Renal cortical epithelial cell (primary cell): Measurements from ENCODE around the gene BPIFB2. TPM values are rescaled to one million over a fixed set of nuclear protein-coding genes. Genes with fewer than 3 reads are reported as not detected.

Source experiments
- DNase-seq: peaks from one replicate; pipeline ENCODE4 v3.0.0-alpha.2; 2011; ENCODE audit warnings: low read depth
- total RNA-seq: library from RNA; depleted of rRNA; stranded (reverse); fragments of >200 nt; gene quantifications from 2 replicates; pipeline ENCODE4 v1.2.3, GENCODE V29; 2014

Gene BPIFB2
- total RNA-seq, 1 donor from 2014 or later = not detected

DNA sequence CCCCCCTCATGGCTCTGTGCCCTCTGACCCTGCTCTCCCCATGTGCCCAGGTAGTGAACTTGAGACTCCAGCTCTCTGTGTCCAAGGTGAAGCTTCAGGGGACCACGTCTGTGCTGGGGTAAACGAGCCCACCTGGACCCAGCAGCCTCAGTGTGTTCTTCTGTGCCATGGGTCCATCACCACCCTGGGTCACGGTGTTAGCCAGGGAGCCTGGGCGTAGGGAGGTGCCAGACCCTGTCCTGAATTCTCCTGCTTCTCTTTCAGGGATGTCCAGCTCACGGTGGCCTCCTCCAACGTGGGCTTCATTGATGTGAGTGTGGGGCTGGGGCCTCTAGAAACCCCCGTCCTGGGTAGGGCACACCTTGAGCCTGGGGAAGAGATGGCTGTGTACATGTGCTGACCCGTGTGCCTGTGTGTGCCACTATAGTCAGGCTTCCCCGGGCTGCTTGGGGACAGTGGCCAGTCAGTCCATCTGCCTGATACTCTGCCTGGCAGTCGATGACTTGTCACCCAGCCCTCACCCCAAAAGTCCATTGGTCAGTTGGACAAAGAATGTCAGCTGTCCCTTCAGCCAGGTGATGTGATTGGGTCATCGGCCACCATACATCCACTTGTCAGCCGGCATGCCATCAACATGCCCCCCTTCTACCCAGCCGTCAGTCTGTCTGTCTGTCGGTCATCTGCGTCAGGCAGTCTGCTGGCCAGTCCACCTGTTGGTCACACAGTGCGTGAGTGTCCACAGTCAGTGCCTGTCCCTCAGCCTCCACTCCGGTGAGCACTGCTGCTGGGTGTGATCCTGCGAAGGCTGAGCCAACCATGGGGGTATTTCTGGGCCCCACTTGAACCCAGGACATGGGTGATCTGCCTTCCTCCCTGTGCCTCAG, 13.0 kb downstream of the BPIFB2 start:
- DNase-seq = no peak

DNA sequence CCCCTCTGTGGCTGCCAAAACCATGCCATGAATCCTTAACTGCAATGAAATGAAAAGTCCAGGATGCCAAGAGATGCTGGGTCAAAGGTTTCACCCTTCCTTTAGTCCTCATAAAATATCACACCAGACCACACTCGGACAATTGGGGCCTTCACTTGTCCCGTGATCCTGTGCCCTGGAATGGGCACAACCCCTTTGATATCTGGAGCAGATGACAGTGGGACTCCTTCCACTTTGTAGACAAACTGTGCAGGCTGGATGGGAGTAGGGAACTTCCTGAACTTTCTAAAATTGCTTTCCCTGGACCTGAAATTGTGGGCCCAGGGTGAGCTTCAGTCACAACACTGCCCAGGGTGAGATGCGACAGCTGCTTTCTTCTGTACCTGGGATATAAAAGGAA, 14.4 kb downstream of the BPIFB2 start:
- no peak for DNase-seq

GRCh38 chr20:33022289-33022688, 14.8 kb downstream of the BPIFB2 start:
- DNase-seq = no peak

DNA sequence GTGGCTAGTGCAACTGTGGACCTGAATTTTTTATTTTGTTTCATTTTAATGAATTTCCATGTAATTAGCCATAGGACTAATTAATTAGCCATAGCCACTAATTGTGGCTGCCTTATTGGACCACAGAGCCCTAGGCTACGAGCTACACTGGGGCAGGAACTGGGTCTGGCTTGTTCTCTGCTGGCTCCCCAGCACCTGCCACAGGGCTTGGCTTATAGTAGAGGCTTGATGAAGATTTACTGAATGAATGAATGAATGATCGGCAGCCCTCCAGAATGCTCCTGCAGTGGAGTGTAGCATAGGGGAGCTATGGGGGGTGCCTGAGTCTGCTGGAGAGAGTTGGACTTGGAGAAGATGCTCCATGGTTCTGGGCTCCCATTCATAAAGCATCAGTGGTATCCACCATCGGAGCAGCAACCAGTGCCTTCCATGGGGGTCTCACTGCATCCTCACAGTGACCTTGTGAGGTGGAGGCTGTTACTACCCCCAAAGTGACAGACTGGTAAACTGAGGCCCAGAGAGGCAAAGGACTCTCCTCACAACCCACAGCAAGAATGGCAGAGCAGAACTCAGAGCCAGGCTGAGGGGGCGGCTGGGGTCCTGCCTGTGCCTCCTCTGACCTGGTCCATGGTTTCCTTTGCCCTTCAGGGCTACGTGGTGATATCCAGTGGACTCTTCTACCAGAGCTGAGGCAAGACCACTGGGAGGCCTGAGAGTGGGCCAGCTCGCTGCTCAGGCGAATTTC, 15.4 kb downstream of the BPIFB2 start:
- no peak for DNase-seq

DNA sequence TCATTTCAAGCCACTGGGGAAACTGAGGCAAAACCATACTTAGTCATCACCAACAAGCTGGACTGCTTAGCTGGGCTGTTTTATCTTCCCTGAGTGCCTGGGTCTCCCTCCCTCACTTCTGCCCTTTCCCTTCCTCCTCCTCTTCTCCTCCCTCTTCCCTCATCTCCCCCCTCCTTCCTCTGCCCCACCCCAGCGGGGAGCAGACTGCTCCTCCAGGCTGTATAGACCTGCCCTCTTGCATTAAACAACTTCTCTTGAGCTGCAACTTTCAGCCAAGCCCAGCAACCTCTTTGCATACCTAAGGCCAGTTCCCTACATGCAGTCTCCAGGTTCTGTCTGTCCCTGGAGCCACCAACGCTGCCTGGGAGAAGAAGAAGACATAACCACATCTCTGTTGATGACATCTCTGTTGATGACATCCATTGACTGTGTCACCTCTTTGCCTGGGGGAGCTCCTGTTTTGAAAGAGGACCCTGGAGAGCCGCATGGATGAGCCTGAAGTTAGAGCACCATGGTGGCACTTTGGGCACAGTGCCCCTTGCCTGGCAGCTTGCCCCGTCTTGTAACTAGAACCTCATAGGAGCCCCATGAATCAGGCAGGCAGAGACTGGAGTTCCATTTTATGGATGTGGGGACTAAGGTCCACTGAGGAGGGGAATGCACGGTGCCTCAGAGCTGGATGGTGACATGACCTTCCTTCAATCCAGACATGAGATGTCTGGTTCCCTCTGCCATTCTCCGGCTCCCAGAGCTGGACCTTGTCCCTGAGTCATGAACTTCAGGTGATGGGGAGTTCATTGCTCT, 16.1 kb downstream of the BPIFB2 start:
- no peak for DNase-seq

GRCh38 chr20:33024243-33024560, 16.7 kb downstream of the BPIFB2 start:
- DNase-seq = no peak

DNA sequence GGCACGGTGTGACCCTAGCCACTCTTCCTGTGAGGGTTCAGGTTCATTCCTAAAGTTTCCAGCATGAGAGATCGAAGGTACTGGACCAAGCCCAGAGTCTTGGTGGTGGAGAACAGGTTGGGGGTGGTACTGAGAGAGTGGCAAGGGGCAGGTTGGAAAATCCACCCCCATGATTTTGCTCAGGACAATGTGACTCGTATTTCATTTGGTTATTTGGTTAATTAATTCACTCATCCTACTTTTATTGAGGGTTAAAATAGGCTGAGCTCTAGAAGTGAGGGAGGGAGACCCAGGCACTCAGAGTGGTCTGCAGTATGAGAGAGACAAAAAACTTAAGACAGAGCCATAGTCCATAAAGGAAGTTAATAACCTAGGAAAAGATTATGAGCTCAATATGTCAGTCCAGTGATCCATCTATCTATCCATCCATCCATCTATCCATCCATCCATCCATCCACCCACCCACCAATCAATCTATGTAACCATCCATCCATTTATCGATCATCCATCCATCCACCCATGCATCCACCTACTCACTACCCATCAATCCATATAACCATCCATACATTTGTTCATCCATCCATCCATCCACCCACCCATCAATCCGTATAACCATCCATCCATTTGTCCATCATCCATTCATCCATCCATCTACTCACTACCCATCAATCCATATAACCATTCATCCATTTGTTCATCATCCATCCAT, 17.3 kb downstream of the BPIFB2 start:
- no peak for DNase-seq

DNA sequence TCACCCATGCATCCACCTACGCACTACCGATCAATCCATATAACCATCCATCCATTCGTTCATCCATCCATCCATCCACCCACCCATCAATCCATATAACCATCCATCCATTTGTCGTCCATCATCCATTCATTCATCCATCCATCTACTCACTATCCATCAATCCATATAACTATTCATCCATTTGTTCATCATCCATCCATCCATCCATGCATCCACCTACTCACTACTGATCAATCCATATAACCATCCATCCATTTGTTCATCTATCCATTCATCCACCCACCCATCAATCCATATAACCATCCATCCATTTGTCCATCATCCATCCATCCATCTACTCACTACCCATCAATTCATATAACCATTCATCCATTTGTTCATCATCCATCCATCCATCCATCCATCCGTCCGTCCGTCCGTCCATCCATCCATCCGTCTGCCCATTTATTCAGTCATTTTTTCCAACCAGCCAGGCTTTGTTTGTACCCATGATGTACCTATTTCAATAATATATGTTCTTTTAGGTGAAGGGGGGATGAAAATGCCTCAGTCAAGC, 17.9 kb downstream of the BPIFB2 start:
- DNase-seq = no peak

DNA sequence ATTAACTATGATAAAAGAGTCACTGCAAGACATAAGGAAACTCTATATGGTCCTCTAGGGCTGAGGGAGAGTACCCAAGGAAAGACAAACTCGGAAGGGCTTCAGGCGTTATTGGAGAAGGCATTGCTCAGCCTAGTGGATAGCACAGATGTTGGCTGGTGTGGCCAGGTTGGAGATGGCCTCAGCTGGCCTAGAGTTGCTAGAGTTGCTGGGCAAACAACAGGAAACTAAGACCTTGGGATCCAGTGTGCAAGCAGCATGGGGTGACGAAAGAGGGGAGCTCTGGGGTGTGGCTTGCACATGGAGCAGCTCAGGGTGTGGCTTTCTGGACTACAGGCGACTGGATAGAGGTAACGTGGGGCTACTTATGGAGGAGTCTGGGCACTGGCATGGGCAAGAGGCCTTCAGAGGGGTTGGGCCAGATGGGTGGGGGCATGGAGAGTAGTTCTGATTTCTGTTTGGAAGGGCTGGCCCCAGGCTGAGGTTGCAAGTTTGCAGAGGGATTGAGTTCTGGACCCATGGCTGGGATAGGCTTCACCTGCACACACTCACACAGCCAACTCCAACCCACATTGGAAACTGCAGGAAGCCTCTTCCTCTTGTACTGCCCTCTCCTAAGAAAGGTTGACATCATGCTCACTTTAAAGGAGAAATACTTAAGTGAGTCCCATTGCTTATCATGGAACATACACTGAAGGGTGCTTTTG, 18.7 kb downstream of the BPIFB2 start:
- no peak for DNase-seq

- DNase-seq = no peak
Observed at GRCh38 chr20:33026779-33027759, 19.6 kb downstream of the BPIFB2 start.

GRCh38 chr20:33027769-33028751, 20.6 kb downstream of the BPIFB2 start:
- DNase-seq = no peak

DNA sequence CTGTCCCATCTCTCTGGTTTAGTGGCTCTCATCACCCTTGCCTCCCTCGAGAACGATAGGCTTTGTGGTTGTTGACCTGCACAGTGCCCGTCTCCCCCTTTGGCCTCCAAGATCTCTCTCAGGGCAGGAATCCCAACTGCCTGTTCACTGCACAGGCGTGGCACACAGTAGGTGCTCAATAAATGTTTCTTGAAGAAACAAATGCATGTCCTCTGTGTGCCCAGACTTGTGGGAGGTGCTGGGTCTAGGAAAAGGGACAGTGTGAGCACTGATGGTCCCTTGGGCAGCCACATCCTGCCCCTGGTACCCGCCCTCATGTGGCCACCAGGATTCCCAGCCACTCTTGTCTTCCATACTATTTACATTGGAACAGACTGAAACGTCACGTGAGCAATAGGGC, 21.4 kb downstream of the BPIFB2 start:
- DNase-seq = no peak

DNA sequence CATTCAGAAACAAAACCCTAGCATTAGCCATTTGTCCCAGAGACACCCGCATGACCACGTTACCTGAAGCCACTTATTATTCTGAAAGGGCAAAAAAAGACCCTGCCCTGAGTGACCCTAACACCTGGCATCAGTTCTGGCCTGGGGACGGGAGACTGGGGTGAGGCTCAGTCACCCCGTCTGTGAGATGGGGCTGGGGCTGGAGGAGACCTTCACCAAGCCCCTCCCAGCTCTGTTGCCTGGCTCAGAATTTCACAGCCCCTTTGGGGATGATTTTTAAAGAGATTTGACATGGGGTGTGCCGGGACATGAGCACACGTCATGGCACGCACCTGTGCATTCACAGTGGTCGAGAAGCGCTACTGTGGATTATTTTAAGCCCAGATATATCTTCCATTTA, 22.6 kb downstream of the BPIFB2 start:
- DNase-seq = no peak

GRCh38 chr20:33030569-33030968, 23.1 kb downstream of the BPIFB2 start:
- DNase-seq = no peak

DNA sequence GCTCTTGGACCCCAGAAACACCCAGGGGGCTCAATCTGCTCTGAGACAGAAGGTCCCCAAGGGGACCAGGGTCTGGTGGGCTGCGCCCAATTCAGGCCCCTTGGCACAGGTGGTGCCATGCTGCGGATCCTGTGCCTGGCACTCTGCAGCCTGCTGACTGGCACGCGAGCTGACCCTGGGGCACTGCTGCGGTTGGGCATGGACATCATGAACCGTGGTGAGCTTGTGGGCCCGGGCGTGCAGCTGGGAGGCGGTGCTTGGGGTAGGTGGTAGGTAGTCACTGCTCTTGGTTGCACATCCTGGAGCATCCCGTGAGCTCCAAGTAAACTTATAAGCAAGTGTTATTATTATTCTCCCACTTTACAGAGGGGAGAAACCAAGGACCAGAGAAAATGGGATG, 24.0 kb downstream of the BPIFB2 start, which contains the start of gene BPIFB6:
Gene BPIFB6 (plus strand): TSS at position 118 of the 400 bp plus-strand sequence. CDS start 0 bp downstream, at position 118.
- DNase-seq = no peak

DNA sequence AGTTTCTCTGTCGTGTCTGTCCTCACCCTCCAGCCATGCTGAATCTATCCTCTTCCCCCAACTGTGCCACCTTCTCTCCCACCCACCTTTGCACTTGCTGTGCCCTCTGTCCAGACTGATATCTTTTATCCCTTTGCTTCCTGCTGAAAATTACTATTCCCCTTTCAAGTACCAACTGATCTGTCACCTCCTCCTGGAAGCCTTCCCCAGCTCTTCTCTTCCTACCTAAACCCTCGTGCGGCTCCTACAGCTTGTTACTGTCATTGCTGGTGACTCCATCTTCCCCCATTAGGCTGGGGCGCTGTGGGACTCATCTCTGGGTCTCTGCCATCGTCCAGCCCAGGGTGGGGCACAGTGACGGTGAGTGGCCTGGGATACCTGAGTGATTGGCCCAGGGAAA, 25.1 kb downstream of the BPIFB2 start:
- no peak for DNase-seq

DNA sequence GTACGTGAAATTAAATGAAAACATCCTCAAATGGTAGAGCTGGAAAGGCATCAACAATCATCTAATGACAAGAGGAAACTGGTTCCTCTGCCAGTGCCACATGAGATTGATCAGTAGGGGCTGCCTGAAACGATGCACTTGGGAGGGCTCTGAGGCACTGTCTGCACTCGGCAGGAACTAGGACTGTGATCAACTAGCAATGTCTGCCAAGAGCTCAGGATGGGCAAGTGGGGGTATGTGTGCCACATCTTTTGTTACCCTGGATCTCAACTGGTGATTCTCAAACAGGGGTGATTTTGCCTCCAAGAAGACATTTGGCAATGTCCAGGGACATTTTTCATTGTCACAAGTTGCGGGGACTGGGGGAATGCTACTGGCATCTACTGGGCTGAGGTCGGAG, 25.9 kb downstream of the BPIFB2 start:
- DNase-seq = no peak

DNA sequence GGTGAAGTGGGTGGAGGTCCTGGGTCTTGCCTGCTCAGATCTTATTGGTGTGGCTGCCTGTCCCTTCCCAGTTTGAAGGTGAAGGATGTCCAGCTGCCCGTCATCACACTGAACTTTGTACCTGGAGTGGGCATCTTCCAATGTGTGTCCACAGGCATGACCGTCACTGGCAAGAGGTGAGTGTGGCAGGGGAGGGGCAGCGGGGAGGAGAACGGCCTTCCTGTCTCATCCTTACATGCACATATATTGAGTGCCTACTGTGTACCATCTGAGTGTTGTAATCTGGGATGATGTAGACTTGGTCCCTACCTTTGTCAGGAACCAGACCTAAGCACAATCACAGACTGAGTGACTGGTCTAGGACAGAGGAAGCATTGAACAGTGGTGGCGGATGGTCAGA, 26.6 kb downstream of the BPIFB2 start:
- DNase-seq = no peak
